SKM-1 treated with dmso at 0.1 percent for 144 hours (cell line): ENCODE results near the gene OBSL1.

Source experiments
- DNase-seq: peaks from one replicate; lab custom pipeline; 2025; ENCODE audit not compliant: unreplicated experiment; lab: John Stamatoyannopoulos, UW

Gene OBSL1

DNA sequence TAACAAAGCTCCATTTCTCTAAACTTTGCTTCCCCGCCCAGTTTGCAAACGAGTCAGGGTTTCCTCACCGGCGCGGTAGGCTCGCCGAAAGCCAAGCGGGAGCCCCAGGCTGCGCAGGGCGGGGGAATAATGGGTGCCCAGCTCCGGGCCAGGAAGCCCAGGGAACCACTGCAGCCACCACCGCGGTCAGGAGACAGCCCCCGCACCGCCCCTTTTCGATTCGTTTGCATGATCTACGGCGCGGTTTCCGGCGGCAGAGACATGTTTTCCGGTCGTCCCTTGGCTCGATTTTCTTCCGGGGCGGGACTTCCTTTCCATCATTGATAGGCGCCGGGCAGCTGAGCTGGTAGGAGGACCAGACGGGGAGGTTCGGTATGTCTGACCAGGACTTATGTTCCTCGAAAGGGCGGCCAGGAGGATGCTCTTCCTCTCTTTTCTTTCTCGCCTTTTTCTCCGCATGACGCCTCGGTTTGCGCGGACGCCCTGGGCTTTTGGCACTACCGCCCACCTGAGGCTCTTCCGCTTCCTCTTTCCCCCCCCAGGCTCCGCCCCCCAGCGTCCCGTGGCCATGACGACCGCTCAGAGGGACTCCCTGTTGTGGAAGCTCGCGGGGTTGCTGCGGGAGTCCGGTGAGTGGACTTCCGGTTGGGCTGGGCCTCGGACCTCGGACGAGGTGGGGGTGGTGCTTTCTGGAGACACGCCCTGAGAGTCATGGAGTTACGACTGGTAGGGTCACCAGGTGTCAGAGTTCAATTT, 26.4 kb upstream of the OBSL1 start, which contains the start of gene STK11IP:
TSS of gene STK11IP (plus strand) at position 306 of the 756 bp plus-strand sequence. CDS start at position 569, 263 bp downstream.
- peak; percentile 94 for DNase-seq

DNA sequence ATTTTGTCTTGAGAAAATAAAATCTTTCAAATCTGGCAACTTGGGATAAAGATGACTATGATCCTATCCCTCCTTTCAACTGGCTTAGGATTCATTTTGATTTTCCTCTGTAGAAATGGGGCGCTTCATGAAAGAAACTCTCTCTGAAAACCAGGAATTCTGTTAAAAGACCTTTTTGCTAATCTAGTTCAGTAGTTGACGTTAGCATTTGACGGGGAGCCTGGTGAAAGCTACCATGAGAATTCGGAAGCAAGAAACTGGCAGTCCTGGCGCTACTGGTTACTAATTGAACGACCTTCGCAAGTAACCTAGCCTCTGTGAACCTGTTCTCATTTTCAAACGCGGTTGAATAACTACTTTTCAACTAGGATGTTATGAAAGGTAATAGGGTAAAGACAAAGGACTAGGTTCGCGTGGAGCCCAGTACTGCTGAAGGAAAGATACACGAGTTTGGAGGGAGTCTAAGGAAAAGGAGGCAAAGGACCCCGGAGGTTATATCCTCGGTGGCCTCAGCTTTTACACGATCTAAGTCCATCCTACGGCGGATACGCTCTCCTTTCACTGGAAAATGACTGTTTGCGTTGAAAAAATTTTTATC, 25.7 kb upstream of the OBSL1 start:
- no peak for DNase-seq

DNA sequence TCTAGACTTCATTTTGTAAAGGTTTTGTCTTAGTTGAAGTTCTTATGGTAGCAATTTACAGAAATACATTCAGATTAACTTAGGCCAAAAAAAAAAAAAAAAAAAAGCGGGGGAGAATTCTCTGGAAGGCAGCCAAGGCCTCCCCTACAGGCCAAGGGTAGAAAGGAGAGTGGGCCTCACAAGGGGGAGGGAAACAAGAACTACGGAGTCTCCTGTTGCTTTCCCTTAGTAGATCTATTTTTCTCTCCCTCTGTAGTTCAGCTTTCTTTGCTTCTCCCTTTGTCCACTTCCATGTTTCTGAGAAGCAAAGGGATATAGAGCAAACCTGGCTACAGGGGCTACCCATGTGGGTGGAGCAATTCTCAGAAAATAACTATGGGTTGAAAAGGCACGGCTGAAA, 23.9 kb upstream of the OBSL1 start:
- DNase-seq = no peak

DNA sequence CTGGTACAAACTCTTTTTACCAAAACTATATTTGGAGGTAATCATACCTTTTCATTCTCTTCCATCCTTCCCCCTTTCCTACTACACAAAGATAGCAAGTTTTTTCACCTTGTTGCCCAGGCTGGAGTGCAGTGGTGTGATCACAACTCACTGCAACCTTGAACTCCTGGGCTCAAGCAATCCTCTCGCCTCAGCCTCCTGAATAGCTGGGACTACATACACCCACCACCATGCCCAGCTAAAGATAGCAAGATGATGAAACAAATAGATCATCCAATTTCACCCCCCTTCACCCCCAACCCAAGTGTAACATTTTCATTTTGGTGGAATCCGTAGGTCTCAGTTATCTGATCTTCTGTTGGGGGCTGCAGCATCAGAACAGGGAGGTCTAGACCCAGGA, 21.8 kb upstream of the OBSL1 start:
- DNase-seq = no peak

DNA sequence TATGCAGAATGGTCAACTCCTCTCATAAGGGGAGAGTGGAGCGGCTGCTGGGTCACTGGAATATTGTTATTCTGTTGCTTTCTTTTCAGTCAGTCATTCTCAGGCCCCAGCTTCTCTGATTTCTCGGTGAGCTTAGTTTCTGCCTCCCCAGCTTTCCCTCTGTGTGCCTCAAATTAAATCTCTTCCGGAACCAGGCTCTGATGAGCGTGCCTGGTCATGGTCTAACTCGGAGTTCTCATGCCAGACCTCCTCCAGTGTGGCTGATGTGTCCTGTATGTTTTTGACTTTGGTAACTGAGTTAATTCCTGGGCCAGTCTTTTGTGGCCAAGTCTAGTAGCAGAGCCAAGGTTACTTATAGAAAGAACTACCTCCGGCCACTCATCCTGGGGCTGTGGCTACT, 21.4 kb upstream of the OBSL1 start:
- no peak for DNase-seq

DNA sequence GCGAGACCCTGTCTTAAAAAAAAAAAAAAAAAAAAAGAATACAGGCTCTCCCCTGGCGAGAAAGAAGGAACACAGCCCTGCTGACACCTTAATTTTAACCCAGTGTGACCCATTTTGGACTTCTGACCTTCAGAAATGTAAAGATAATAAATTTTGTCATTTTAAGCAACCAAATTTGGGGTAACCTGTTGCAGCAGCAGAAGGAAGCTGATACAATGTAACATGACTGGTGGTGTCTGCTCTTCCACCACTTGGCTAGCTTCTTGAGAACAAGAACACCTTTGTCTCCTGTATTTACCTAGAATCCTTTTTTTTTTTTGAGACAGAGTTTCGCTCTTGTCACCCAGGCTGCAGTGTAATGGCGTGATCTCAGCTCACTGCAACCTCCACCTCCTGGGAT, 19.8 kb upstream of the OBSL1 start:
- no peak for DNase-seq

DNA sequence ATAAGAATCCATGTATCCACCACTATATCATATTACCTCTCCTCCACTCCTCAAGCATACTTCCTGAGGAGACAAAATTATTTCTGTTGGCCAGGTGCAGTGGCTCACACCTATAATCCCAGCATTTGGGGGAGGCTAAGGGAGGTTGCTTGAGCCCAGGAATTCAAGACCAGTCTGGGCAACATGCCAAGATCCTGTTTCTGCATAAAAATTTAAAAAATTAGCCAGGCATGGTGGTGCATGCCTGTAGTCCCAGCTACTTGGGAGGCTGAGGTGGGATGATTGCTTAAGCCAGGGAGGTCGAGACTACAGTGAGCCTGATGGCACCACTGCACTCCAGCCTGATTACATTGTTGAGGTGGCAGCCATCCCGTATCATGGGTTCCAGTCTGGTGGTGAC, 10.0 kb upstream of the OBSL1 start:
- no peak for DNase-seq

DNA sequence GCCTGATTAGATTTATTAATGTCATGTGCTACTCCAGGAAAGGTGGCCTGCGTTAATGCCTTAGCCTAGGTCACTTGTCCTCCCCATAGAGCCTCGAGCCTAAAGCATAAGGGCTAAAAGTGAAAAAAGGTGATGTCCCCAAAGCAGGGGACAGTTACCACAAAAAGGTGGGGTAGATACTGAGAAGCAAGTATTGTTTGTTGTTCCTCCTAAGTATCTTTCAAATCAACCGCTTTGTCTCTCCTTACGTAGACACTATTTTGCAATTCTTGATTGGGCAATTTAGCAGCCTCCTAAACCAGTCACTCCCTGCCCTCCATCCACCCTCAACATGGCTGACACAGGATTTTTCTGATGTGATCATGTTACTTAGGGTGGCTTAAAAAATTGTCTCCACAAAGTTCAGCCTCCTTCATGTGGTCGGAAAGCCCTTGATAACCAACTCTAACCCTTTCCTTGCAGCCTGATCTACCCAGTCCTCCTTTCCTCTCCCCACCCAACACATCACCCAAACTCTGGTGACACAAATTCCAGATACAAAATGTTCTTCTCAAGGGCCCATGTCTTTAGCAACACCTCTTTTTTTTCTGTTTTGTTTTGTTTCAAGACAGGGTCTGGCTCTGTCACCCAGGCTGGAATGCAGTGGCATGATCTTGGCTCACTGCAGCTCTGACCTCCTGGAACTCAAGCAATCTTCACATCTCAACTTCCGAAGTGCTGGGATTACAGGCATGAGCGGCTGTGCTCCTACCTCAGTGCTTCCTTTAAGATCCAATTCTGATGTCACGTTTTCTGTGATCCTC, 7.7 kb upstream of the OBSL1 start:
- peak; percentile 76 for DNase-seq

DNA sequence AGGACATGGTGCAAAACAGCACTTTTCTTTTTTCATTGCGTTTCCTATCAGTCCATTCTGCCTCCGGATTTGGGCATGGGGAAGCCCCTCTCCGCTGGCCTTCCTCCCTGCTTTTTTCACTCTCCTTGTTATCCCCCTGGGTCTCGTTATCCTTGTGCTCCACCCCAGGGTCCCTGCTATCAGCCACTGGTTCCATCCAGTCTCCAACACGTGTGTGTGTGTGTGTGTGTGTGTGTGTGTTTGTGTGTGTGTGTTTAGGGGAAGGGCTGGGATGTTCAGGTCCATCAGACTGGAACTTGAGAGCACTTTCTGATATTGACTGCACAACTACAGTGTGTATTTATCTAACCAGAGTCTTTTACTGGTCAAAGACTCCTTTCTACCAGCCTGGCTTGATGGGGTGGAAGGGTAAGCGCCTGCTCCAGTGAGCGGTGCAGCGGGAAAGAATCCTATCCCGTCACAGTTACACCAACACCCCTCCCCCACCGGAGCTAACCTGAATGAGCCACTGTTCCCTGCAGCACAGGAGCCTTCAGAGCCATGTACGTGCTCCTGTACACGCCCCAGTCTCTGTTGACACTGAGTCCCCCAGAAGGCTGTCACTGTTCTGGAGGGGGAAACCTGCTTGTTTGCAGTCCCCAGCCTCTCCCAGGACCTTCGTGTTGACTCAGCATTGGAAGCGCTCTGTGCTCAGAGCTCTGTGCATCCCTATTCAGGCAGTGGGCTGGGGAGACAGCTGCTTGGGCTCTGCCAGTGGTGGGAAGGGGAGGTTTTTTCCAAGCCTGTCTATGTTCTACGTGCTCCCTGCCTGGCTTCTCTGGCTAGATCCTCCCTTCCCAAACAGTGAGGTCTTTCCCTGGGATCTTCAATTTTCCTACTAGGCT, 5.4 kb upstream of the OBSL1 start:
- DNase-seq = no peak

DNA sequence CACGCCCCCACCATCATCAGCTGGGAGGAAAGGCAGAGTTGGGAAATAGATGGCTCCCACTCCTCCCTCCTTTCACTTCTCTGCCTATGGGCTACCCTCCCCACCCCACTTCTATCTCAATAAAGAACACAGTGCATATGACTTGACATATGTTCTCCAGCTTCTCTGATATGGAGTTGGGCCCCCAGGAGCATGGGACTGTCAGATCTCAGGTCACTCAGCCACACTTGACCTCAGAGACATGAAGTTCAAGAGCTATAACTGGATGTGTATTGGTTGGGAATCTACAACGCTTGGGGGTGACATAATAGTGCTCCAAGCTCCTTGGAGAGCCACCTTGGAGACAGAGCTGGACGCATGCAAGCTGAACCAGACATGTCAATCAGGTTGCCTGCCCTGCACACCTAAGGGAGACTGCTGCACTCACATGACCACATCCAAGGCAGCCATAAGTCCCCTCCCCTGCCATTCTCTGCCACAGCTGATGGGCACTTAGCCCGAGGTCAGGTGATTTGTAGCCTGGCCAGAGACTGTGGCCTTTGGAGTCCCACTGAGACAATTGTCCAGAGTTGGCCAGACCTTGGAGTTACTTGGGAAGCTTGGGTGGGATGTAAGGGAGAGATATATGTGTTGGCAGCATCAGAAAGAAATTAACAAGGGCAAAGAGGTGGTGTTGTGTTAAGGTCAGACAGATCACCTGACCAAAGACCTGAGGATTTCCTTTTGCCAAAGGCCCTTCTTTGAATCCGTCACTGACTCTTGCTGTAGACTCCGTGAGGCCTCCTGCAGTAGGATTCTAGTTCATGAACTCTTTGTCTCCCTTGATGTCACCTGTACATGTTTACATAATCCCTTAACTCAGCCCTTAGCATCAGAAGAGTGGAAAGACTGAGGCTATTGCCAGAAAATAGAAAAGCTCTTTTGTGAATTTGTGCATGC, 4.5 kb upstream of the OBSL1 start:
- no peak for DNase-seq

DNA sequence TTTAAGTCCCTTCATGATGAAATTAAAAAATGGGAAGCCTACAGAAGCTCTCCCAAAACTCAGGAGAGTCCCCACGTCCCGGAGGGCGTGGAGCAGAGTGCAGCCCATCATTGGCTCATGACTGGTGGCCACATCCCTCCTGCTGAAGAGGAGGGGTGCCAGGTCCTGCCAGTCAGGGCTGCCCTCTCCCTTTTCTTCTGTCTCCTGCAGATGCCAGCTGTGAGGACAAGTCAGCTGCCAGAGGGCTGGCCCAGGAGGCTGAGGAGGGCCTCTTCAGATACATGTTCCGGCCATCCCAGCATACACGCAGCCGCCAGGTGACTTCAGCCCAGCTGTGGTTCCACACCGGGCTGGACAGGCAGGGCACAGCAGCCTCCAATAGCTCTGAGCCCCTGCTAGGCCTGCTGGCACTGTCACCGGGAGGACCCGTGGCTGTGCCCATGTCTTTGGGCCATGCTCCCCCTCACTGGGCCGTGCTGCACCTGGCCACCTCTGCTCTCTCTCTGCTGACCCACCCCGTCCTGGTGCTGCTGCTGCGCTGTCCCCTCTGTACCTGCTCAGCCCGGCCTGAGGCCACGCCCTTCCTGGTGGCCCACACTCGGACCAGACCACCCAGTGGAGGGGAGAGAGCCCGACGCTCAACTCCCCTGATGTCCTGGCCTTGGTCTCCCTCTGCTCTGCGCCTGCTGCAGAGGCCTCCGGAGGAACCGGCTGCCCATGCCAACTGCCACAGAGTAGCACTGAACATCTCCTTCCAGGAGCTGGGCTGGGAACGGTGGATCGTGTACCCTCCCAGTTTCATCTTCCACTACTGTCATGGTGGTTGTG, 3.4 kb upstream of the OBSL1 start:
- no peak for DNase-seq

DNA sequence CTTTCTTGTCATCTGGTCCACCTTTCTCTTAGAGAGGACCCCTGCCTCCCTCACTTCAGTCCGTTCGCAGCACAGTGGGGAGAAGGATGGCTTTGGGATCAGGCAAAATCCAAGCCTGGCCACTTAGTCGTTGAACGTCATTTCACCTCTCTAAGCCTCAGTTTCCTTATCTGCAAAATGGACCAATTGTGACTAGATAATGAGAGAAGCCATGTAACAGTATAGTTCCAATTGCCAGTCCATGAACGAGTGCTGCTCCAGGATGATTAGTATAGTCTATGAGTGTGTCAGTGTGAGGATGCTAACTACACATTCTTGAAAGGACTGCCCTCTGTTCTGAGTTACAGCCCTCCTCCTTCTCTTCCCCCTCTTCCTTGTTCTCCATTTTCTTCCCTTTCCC, 1.8 kb upstream of the OBSL1 start:
- DNase-seq = peak; percentile 100

DNA sequence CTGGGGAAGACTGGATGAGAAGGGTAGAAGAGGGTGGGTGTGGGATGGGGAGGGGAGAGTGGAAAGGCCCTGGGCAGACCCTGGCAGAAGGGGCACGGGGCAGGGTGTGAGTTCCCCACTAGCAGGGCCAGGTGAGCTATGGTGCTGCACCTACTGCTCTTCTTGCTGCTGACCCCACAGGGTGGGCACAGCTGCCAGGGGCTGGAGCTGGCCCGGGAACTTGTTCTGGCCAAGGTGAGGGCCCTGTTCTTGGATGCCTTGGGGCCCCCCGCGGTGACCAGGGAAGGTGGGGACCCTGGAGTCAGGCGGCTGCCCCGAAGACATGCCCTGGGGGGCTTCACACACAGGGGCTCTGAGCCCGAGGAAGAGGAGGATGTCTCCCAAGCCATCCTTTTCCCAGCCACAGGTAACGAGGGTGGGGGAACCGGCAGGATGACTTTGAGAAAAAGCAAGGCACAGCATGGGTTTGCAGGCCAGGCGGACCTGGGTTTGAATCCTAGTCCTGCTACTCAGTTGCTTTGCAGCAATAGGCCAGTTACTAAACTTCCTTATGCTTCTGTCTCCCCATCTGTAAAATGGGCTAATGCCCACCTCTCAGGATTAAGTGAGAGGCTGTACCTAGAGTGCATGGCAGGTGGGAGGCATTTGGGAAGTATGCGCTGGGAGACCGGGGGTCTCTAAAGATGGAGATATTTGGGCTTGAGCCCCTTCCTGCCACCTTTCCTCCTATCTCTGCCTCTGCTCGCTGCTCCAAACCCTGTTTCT, 1.1 kb upstream of the OBSL1 start, which contains the start of gene INHA:
TSS of gene INHA (plus strand) at position 74 of the 765 bp plus-strand sequence. CDS start at position 139, 65 bp downstream.
- no peak for DNase-seq

DNA sequence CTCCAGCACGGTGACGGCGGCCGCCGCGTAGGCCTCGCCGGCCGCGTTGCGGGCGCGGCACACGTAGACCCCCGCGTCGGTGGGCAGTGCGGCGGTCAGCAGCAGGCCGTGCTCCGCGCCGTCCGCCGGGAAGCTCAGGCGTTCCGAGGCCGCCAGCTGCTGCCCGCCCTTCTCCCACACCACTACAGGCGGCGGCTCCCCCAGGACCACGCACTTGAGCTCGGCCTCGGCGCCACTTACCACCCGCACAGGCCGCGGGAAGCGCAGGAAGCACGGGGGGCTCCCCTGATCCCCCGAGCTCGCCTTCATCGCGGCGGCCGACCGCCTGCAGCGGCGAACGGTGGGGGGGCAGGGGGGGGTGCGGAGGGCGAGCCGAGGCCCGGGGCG, 422 bp downstream of the OBSL1 start:
- no peak for DNase-seq

DNA sequence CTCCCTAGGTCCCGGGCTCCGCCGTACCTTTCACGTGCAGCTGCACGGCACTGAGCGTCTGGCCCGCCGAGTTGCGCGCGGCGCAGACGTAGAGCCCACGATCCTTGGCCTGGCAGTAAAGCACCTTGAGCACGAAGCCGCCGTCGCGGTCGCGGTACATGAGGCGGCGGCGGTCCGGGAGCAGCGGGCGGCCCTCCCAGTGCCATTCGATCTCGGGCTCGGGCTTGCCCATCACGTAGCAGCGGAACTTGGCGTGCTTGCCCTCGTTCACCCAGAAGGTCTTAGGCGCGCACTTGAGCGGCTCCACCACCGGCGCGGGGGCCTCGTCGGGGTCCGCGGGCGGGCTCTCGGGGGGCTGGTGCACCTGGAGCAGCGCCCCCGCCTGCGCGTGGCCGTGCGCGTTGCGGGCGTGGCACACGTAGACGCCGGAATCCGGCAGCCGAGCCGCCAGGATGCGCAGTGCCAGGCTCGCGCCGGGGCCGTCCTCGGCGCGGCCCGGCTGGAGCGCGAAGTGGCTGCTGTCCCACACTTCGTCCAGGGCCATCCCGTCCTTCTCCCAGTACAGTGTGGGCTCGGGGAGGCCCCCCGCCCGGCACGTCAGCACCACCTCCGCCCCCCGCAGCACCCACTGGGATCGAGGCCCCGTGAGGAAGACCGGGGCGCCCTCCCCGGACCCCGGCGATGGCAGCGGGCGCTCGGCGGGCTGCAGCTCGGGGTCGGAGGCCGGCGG, 980 bp downstream of the OBSL1 start:
- no peak for DNase-seq

DNA sequence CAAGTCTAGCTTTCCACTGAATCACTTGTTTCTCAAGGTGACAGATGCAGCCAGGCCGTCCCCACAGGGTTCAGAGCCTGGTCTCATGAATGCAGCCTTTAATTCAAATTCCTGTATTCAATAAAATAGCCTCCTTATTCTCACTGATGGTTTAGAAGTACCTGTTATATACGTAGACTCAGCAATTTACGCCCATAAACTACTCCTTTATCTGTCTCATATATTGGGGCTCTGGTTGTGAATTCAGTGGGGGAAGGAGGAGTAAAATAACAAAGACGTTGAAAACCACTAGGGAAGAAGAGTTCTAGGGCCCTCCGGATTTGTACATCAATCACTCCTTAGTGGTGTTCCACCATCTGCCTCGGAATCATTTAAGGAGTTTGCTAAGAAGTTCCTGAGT, 1.7 kb downstream of the OBSL1 start:
- DNase-seq = no peak

DNA sequence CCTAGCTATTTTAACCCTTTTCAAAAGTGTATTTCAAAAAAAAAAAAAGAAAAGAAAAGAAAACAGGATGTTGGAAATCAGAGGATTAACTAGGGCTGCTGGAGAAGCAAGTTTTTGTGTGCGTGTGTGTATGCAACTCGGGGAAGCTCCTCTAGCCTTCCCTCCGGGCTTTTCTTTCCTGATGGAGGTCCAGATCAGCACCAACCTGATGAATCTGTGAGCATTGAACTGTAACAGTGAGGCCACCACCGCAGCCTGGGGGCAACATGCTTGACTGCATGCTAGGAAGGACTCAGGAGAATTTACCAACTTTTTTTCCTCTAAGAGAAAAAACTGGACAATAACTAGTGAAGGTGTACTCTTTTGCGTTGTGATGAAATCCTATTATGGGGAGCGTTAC, 2.3 kb downstream of the OBSL1 start:
- DNase-seq = no peak
